Cardiac septum (tissue), 1 donor: Measurements from ENCODE around the gene C19orf67. TPM values are rescaled to one million over a fixed set of nuclear protein-coding genes. Genes with fewer than 3 reads are reported as not detected.
"Not testable (repeated sequence)": the region's sequence is repeated elsewhere in the genome, so short reads cannot be mapped to it uniquely, and the experiment has no call there.

ENCODE experiments used
- DNase-seq: peaks from one replicate; pipeline ENCODE4 v3.0.0-alpha.2; 2020; ENCODE audit warnings: low spot score
- intact Hi-C: fragments of 100-400 bp; cut with DNase I; formaldehyde crosslinking; loops from one replicate; pipeline ENCODE4 v1.14.0; 2022
- total RNA-seq: library from RNA; stranded (reverse); fragmentation: NEBNext Ultra II Directional; extraction: Animal tissue kit (Norgen Biotek cat#: 25700); gene quantifications from one replicate; pipeline ENCODE4 v1.2.1, GENCODE V29; 2021
- donor health status: DM: no; HTN: no; CAD: no.

Gene C19orf67
- total RNA-seq, 1 donor from 2014 or later: not detected

DNA sequence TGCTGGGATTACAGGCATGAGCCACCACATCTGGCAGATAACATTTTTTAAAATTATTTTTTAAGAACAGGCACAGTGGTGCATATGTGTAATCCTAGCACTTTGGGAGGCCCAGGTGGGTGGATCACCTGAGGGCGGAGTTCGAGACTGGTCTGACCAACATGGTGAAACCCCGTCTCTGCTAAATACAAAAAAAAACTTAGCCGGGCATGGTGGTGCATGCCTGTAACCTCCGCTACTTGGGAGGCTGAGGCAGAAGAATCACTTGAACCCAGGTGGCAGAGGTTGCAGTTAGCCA, 23.1 kb downstream of the C19orf67 start:
- intact Hi-C loops: no loop called here
- no peak for DNase-seq

DNA sequence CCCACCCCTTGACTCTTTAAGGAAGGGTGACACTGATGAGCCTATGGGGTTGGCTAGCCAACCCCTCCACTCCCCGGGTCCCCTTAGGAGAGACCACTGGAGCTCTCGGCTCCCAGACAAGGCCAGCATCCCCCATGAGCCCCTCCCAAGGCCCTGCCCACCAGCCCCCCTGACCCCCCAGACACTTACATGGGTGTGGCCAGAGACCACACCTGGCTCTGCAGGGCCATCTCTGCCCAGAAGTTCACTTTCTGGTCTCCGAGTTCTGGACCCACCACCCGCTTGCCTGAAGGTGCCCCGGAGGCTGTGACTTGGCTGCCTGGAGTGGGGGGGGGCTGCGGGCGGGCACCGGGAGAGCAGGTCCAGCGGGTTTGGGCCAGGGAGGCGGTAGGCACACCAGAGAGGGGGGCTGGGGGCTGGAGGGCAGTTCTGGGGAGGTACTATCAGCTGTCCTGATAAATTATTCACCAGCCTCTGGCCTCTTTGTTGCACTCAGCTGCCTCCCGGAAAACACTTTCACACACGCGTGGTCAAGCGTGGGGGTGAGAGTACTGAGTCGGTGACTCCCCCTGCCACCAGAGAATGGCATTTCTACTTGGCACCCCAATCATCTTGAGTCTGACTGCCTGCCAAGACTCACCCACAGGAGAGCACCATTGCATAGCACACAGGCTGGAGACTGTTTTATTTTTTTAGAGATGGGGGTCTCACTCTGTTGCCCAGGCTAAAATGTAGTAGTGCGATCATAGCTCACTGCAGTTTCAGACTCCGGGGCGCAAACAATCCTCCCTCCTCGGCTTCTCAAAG, 23.6 kb downstream of the C19orf67 start, which contains the start of gene PALM3:
PALM3 (minus strand) TSS at position 326 of the 807 bp plus-strand sequence; CDS start at position 230, 96 bp downstream.
- DNase-seq: no peak
- intact Hi-C loops: no loop called here

DNA sequence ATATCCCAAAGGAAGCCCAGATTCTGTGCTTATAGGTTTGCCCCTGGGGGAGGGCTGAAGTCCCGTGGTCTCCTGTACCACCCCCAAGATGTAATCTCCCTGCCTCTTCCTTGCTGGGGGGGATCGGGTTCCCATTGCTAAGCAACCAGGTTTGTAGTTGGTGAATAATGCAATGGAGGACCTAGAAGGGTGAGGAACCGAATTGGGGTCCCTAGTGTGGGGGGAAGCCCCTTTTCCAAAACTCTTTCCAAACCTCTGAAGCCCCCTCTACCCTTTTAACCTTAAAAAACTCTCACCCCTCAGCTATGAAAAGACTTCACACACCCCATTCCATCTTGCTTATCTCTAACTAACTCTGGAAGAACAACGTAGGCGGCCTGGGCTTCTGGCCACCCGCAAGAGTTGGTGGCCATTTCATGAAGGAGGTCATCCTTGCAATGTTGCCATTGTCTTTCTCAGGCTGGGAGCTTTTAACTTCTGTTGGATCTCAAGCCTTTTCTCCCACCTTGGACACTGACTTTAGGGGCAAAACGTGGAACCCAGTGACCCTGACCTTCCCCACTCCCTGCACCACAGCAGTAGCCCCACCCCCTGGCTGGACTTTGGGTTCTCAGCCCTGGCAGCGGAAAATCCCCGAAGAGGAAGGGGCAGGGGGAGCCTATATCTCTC, 24.4 kb downstream of the C19orf67 start:
- intact Hi-C loops: no loop called here
- DNase-seq: no peak

DNA sequence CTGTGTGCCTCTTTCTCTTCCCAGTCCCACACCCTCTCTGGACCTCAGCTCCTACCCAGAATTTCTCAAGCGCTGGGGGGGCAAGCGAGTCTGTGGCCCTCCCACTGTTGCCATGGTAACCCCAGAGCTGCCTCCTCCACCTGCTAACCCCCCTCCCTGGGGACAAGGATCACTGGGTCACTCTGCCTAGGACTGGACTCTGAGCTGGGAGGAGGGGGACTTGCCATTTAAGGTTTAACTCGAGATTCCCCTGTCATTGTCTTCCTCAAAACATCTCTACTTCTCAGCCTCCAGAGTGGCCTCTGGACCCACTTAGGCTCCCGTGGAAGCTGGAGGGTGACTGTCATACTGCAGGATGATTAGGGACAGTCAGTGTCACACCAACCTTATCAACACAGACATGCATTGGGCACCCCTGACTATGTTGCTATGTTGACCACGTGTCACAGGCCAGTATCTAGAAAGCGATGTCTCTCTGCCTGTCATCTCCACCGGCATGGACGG, 25.9 kb downstream of the C19orf67 start:
- intact Hi-C loops: no loop called here
- DNase-seq: no peak

DNA sequence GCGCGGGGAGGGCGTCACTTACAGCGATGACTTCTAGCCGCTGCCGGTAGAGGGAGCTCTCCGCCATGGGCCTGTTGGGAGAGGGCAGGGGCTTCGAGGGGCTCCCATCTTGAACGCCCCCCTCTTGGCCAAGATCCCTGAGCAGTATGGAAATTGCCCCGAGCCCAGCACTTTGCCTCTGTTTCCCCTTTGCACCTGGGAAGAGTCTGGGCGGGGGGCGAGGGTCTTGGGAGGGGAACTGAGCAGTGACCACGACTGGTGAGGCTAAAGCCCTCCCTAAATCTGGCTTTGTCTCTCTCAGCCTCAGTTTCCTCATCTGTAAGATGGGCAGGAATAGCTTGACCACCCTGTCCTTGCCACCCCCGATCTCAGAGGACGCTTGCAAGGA, 26.5 kb downstream of the C19orf67 start:
- intact Hi-C loops: no loop called here
- no peak for DNase-seq

DNA sequence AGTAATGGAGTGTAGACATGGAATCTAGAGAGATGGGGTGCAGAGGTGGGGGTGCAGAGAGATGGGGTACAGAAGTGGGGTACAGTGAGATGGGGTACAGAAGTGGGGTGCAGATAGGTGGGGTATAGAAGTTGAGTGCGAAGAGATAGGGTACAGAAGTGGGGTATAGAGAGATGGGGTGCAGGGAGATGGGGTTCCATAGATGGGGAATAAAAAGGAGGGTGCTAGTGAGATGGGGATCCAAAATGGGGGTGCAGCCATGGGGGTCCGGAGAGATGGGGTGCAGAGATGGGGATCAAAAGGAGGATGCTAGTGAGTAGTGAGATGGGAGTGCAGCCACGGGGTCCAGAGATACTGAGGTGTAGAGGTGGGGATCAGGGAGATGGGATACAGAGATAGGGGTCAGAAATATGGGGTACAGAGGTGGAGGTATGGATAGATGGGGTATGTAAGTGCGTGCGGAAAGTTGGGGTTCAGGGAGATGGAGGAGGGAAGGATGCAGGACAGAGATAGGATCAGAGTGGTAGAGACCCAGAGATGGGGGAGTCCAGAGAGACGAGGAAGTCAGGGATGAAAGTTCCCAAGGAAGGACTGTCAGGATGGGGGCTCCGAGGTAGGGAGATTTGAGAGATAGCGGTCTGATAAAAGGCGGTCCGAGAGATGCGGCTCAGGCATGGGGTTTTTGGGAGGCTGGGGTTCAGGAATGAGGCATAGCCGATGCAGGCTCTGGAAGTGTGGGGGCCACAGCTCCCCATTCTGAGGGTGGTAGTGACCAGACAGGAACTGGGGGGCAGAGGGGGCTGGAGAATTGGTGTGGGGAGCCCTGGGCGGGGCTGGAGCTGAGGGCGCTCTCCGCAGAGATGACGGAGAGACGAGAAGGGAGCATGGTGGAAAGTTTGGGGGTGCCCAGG, 27.1 kb downstream of the C19orf67 start:
- DNase-seq: no peak
- intact Hi-C loops: no loop called here

DNA sequence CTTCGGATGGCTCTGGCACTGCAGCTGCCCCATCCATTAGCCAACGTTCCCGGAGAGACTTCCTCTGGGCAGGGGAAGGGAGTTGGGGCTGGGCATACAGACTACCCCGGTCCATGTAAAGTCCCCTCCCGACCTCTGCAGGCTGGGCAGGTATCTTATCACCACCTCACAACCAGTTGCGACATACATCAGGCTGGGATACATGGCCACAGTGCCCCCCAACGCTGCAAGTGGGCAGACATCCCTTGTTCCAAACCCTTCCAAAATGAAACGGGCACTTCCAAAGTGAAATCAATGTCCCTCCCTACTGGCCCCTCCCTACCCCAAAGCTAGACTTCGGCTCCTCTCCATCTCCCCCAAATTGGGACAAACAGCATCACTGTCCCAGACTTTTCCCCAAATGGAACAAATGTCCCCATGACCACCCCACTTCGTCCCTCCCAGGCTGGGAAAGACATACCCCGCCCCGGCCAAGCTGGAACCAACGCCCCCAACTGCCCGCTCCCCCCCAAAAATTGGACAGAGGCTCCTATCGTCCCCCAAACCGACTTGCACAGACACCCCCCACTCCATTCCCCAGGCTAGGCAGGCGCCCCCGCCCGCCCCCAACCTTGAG, 28.7 kb downstream of the C19orf67 start:
- intact Hi-C loops: no loop called here
- DNase-seq: no peak

DNA sequence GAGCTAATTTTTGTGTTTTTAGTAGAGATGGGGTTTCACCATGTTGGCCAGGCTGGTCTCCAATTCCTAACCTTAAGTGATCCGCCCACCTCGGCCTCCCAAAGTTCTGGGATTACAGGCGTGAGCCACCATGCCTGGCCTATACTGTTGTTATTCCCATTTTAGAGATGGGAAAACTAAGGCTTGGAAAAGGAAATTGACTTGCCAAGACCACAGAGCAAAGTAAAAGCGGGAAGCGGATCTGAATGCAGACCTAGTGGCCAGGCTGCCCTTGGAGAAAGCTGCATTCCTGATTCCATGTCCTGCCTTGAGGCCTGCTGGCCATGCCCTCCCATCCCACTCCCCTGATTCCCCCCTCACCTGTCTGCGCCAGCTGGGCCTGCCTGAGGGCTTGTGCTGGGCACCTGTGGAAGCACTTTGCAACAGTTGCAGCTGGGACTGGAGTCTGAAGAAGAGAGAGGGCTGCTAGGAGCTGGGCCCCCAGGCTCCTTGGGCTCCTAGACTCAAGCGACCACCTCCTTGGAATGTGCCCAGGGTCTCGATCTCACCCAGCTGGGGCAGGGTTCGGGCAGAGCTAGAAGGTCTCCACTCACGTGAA, 29.4 kb downstream of the C19orf67 start:
- DNase-seq: no peak
- intact Hi-C loops: no loop called here

DNA sequence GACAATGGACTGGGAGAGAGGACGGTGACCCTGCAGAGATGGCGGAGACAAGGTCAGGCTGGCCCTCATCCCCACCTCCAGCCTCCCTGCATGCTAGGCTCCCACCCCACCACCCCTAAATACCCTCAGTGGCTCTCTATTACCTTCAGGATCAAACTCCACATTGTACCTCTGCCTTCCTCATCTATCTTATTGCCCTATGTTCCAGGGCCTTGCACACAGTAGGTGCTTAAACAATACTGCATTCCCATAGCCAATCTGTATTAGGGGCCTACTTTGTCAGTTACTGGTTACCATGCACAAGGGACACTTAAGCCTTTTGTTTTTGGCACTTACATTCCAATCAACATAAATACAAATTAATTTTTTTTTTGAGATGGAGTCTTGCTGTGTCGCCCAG, 30.2 kb downstream of the C19orf67 start:
- intact Hi-C loops: no loop called here
- DNase-seq: no peak

DNA sequence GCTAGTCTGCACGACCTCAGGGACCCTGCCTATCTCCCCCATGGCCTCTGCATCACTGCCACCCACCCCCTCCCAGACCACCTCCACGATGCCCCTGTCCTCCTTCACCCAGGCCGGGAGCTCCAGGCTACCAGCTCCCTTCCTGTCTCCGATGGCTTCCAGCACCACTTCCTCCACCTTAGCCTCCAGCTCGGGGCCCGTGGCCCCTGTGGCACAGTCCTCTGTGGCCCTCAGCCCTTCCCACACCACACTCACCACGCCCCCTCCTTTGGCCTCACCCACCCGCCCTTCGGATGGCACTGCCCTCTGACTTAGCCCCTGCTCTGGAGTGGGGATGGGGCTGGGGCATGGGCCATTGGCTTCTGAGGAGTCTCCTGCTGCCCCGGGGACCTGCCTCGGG, 30.9 kb downstream of the C19orf67 start:
- DNase-seq: no peak
- intact Hi-C loops: no loop called here

DNA sequence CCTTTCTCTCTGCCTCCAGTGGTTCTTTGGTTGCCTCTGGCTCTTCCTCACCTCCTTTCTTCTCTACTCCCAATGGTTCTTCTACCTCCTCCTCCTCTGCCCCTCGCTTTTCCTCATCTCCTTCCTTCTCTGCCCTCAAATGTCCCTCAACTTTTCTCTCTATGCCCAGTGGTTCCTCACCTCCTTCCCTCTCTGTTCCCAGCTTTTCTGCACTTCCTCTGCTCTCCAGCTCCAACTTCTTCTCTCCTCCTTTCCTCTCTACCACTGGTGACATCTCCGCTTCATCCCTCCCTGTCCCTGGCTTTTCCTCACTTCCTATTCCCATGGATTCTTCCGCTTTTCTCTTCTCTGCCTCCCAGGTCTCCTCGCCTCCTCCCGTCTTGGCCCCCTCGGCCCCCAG, 31.5 kb downstream of the C19orf67 start:
- DNase-seq: no peak
- intact Hi-C loops: no loop called here

DNA sequence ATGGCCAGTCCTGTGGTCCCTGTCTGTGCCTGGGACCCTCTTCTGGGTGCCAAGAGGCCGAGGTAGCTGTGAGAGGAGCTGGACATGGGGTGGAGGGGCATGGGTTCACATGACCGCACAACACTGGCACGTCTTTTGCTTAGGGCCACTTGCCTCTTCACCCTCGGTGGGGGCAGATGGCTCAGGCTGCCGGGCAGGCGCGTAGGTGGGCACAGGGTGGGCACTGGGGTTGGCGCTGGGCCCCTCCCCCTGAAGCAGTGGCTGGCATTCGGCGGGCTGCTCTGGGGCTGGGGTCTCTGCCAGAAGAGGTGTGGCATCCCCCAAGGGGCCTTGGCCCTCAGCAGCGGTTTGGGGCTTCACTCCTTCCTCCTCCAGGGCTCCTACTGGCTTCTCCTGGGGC, 32.1 kb downstream of the C19orf67 start:
- intact Hi-C loops: no loop called here
- no peak for DNase-seq

DNA sequence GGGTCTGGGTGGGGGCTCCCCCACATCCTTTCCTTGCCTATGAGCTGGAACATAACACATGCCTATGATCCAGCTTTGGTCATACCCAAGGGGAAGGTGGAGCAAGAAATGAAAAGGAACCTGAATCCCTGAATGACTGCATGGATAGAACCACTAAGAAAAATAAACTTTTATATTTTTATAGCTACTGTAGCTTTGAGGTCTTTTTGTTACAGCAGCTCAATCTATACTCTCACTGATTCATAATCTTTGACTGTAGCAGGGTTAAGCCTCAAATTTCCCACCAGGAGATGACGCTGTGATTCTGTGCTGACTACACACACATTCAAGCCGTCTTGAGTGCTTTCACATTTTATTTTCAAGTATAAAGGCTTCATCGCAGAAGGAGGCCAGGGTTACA, 32.6 kb downstream of the C19orf67 start:
- DNase-seq: no peak
- intact Hi-C loops: no loop called here

DNA sequence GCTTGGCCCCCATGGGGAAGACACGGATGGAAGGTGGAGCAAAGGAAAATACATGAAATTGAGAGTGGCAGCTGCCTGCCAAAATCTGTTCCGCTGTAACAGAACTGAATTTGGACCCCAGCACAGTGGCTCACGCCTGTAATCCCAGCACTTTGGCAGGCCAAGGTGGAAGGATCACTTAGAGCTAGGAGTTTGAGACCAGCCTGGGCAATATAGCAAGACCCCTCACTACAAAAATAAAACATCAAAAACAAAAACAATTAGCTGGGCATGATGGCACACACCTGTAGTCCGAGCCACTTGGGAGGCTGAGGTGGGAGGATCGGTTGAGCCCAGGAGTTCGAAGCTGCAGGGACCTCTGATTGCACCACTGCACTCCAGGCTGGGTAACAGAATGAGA, 33.1 kb downstream of the C19orf67 start:
- no peak for DNase-seq
- intact Hi-C loops: no loop called here

DNA sequence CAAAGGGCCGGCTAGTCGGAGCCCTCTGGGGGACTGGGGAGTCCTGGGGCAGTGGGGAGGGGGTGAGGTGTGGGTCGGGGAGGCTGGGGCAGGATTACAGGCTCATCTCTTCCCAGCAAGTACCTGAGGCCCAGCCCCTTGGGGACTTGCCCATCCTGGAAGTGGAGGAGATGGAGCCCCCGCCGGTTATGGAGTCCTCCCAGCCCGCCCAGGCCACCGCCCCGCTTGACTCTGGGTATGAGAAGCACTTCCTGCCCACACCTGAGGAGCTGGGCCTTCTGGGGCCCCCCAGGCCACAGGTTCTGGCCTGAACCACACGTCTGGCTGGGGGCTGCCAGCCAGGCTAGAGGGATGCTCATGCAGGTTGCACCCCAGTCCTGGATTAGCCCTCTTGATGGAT, 33.6 kb downstream of the C19orf67 start:
- no peak for DNase-seq
- intact Hi-C loops: no loop called here

DNA sequence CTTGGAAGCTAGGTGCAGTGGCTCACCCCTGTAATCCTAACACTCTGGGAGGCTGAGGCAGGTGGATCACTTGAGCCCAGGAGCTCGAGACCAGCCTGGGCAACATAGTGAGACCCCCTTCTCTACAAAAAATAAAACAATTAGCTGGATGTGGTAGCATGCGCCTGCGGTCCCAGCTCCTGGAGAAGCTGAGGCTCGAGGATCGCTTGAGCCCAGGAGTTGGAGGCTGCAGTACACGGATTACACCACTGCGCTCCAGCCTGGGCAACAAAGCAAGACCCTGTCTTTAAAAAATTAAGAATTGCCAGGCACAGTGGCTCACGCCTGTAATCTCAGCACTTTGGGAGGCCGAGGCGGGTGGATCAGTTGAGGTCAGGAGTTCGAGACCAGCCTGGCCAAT, 34.6 kb downstream of the C19orf67 start:
- DNase-seq, intact Hi-C loops: not testable (repeated sequence)

DNA sequence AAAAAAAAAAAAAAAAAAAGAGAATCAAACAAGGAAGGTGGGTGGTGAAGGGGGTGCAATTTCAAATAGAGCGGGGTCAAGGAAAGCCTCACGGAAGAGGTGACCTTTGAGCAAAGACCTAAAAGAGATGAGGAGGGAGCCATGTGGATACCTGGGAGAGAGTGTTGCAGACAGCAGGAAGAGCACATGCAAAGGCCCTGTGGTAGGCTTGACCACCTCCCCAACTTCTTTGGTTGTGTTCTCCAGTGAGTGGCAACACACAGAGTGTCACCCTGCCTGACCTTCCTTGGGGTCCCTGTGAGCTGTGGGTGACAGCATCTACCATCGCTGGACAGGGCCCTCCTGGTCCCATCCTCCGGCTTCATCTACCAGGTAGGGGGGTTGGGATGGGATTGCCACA, 35.1 kb downstream of the C19orf67 start:
- no peak for DNase-seq
- intact Hi-C loops: no loop called here

DNA sequence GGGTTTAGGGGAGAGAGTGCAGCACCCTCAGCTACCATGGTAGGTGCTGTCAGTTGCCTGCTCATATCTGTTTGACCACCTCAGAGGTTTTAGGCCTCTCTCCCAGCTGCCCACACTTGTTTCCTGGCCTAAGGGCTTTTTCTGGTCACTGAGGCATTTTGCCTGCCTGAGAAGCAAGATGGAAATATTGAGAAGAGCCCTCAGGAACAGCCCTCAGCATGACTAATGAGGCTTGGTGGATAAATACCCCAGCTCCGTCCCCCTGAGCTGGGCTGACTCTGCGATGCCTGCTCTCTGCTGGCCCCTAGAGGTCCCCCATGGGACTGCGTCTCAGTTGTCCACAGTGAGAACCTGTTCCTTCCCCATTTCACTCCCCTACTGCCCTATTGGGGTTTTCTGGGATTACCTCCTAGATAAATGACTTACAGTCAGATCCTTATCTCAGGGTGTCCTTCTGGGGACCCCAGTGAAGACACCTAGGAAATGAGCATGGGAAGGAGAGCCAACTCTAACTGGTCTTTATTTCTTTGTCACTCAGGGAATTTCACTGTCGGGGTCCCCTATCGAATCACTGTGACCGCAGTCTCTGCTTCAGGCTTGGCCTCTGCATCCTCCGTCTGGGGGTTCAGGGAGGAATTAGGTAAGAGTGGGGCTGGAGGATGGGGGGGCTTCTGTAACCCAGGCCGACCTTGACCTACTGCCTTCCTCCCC, 37.0 kb downstream of the C19orf67 start:
- DNase-seq: peak; percentile 81
- intact Hi-C loops: loop anchor here (10.0 kb wide), 1 partner anchor 164 kb away; no protein-coding TSS in a partner anchor

DNA sequence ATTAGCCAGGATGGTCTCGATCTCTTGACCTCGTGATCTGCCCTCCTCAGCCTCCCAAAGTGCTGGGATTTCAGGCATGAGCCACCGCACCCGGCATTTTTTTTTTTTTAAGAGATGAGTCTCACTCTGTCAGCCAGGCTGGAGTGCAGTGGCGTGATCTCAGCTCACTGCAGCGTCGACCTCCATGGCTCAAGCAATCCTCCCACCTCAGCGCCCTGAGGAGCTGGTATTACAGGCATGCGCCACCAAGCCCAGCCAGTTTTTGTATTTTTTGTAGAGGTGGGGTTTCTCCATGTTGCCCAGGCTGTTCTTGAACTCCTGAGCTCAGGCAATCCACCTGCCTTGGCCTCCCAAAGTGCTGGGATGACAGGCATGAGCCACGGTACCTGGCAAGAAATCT, 37.7 kb downstream of the C19orf67 start:
- intact Hi-C loops: loop anchor here (10.0 kb wide), 1 partner anchor 163 kb away; no protein-coding TSS in a partner anchor
- DNase-seq: not testable (repeated sequence)
